GM12878 (cell line): ENCODE results near the gene NAT9. TPM values are rescaled to one million over a fixed set of nuclear protein-coding genes. Genes with fewer than 3 reads are reported as not detected.

ENCODE experiments used
- ATAC-seq: fragments of 200-7000 bp; cut with Tn5 transposase; 3 replicates; pipeline ENCODE4 v1.9.1; 2020; ENCODE audit warnings: mild to moderate bottlenecking, moderate library complexity
- BruUV-seq: library from RNA; stranded (reverse); fragments of 400-500 nt; replicated peaks from 2 replicates; lab custom pipeline; 2021; lab: Mats Ljungman, UMichigan
- CTCF ChIA-PET: fragments of 300-600 bp; sonication (Branson Sonifier 250); formaldehyde crosslinking; extraction: SDS; loops from one replicate; lab custom pipeline; 2021; ENCODE audit warnings: inconsistent platforms; lab: Yijun Ruan, JAX
- POLR2A ChIA-PET: fragments of 350-600 bp; formaldehyde crosslinking; extraction: SDS; loops from one replicate; lab custom pipeline; 2021; ENCODE audit warnings: inconsistent platforms; lab: Charles Lee
- RAD21 ChIA-PET: fragments of 300-600 bp; sonication (Branson Sonifier 250); formaldehyde crosslinking; loops from one replicate; lab custom pipeline; 2023; ENCODE audit warnings: antibody characterized with exemption; ENCODE audit not compliant: unreplicated experiment; lab: Charles Lee
- SMC1A ChIA-PET: fragments of 300-600 bp; sonication (Branson Sonifier 250); formaldehyde crosslinking; loops from one replicate; lab custom pipeline; 2023; ENCODE audit not compliant: unreplicated experiment, uncharacterized antibody; lab: Charles Lee
- DNase-seq: peaks from one replicate; pipeline ENCODE4 v3.0.0-alpha.2; 2011; ENCODE audit warnings: low read depth, low spot score
- FAIRE-seq: peaks from 3 replicates; lab custom pipeline; 2011; peaks lifted over from hg19 to GRCh38; lab: Jason Lieb, UNC
- H2AFZ ChIP-seq: 2 replicates; pipeline ENCODE4 v1.6.0; 2011; ENCODE audit warnings: low read depth, low read length, control low read depth; ENCODE audit not compliant: control insufficient read depth
- H3K27ac ChIP-seq: 2 replicates; pipeline ENCODE4 v1.5.1; 2011; ENCODE audit warnings: control low read depth; ENCODE audit not compliant: control insufficient read depth, insufficient read depth
- H3K27me3 ChIP-seq, 2 experiments: replicated peaks in 1 of 2; 2 replicates each; pipeline versions ENCODE4 v1.6.0 to v1.6.1; 2011; ENCODE audit warnings: low read length in 1 of 2; ENCODE audit not compliant: control insufficient read depth in 2 of 2, insufficient read depth in 2 of 2
- H3K36me3 ChIP-seq, 2 experiments: 2 replicates each; pipeline ENCODE4 v1.5.1; 2011; ENCODE audit warnings: low read length in 1 of 2; ENCODE audit not compliant: control insufficient read depth in 2 of 2, insufficient read depth in 2 of 2
- H3K4me1 ChIP-seq: 2 replicates; pipeline ENCODE4 v1.6.1; 2011; ENCODE audit warnings: mild to moderate bottlenecking, low read length, moderate library complexity, mixed read lengths; ENCODE audit not compliant: control insufficient read depth, insufficient read depth
- H3K4me2 ChIP-seq: 2 replicates; pipeline ENCODE4 v1.6.0; 2011; ENCODE audit warnings: control low read depth; ENCODE audit not compliant: control insufficient read depth, insufficient read depth
- H3K4me3 ChIP-seq: fragments of 200-600 bp; sonication (generic); 2 replicates; pipeline ENCODE4 v1.5.1; 2016
- H3K79me2 ChIP-seq: 2 replicates; pipeline ENCODE4 v1.6.0; 2011; ENCODE audit warnings: low read length; ENCODE audit not compliant: control insufficient read depth, insufficient read depth
- H3K9ac ChIP-seq: 2 replicates; pipeline ENCODE4 v1.8.0; 2011; ENCODE audit warnings: low read length, control low read depth, mixed read lengths; ENCODE audit not compliant: control insufficient read depth, insufficient read depth
- H3K9me3 ChIP-seq: replicated peaks from 3 replicates; pipeline ENCODE4 v1.5.1; 2011; ENCODE audit warnings: mild to moderate bottlenecking, low read length; ENCODE audit not compliant: control insufficient read depth, insufficient read depth
- H4K20me1 ChIP-seq: 2 replicates; pipeline ENCODE4 v1.6.0; 2011; ENCODE audit not compliant: control insufficient read depth, insufficient read depth
- BCL11A ChIP-seq: IDR thresholded peaks from 2 replicates; pipeline ENCODE4 v1.6.1; 2011; ENCODE audit warnings: low read depth, low read length
- BRCA1 ChIP-seq: IDR thresholded peaks from 2 replicates; pipeline ENCODE4 v1.6.1; 2011; ENCODE audit warnings: low read depth, low read length, improper control_type of control experiment
- ESRRA ChIP-seq: IDR thresholded peaks from 2 replicates; pipeline ENCODE4 v1.6.1; 2012; ENCODE audit warnings: mild to moderate bottlenecking, low read length, improper control_type of control experiment
- FOS ChIP-seq: IDR thresholded peaks from 3 replicates; pipeline ENCODE4 v1.6.1; 2011; ENCODE audit warnings: borderline replicate concordance; ENCODE audit not compliant: insufficient read length; ENCODE audit errors: extremely low read depth
- HDGF ChIP-seq: fragments of 450-650 bp; IDR thresholded peaks from 2 replicates; pipeline ENCODE4 v1.6.1; 2016; ENCODE audit warnings: antibody characterized with exemption
- LARP7 ChIP-seq: fragments of 450-650 bp; IDR thresholded peaks from 2 replicates; pipeline ENCODE4 v1.6.1; 2017; ENCODE audit warnings: mild to moderate bottlenecking
- NFYB ChIP-seq: IDR thresholded peaks from 2 replicates; pipeline ENCODE4 v1.6.1; 2011; ENCODE audit warnings: low read depth, mild to moderate bottlenecking, low read length, improper control_type of control experiment, moderate library complexity; ENCODE audit not compliant: insufficient read depth
- PML ChIP-seq: IDR thresholded peaks from 2 replicates; pipeline ENCODE4 v1.6.1; 2012; ENCODE audit warnings: low read length, inconsistent platforms
- SREBF2 ChIP-seq: IDR thresholded peaks from 2 replicates; pipeline ENCODE4 v1.6.1; 2012; ENCODE audit warnings: mild to moderate bottlenecking, low read length
- SRF ChIP-seq, 2 experiments: IDR thresholded peaks; 2 replicates each; pipeline ENCODE4 v1.6.1; 2011; ENCODE audit warnings: low read depth in 2 of 2, low read length in 2 of 2, mild to moderate bottlenecking in 1 of 2, moderate library complexity in 1 of 2
- TCF7 ChIP-seq: IDR thresholded peaks from 2 replicates; pipeline ENCODE4 v1.6.1; 2014; ENCODE audit warnings: antibody characterized with exemption, borderline replicate concordance
- WGBS: methylation state at CpG from one replicate; pipeline ENCODE4 v1.1.6; 2016; ENCODE audit warnings: low lambda C conversion rate; ENCODE audit not compliant: insufficient replicate concordance, insufficient coverage; ENCODE audit errors: missing lambda C conversion rate; 5-methylcytosine and 5-hydroxymethylcytosine counted together
- in situ Hi-C: fragments of 300-500 bp; cut with MboI; formaldehyde crosslinking; loops from 9 replicates; pipeline ENCODE4 v1.14.3; 2018; ENCODE audit warnings: mixed read lengths
- intact Hi-C: fragments of 100-400 bp; cut with micrococcal nuclease; formaldehyde crosslinking; loops from one replicate; pipeline ENCODE4 v1.14.2; 2022; ENCODE audit not compliant: unreplicated experiment
- polyA plus RNA-seq, 11 experiments: library from polyadenylated mRNA; depleted of rRNA in 4 of 11; unstranded in 6 of 11; stranded (reverse) in 5 of 11; fragments of >200 nt; fragmentation: Nextera tagmentation in 4 of 11; fragmentation: Illumina TruSeq in 1 of 11; extraction: Ambion mirVana in 4 of 11; extraction: Trizol in 1 of 11; gene quantifications; 1 replicate in 1 of 11; 2 replicates in 10 of 11; pipeline versions ENCODE4 v1.2.1 to v1.2.3, GENCODE V29; 2011 to 2016; ENCODE audit warnings: inconsistent platforms in 2 of 11, missing spikeins in 2 of 11, low read depth in 1 of 11
- total RNA-seq, 4 experiments: library from RNA; depleted of rRNA in 3 of 4; stranded (reverse); fragments of >200 nt in 3 of 4; fragmentation: Illumina TruSeq in 1 of 4; extraction: Trizol in 1 of 4; gene quantifications; 2 replicates each; pipeline versions ENCODE4 v1.2.1 to v1.2.3, GENCODE V29; 2013 to 2021
- TF ChIP-seq, protein P1 (sequence below): IDR thresholded peaks from 2 replicates; pipeline ENCODE4 v1.6.1; 2012; ENCODE audit warnings: low read depth, low read length, improper control_type of control experiment

Gene NAT9
- total and polyA plus RNA-seq, 10 of the 15 experiments (the other 5 are each of a cell fraction or from before 2014, with no cell fraction given), result 3.5 to 45.3 (median 27.3) TPM

DNA sequence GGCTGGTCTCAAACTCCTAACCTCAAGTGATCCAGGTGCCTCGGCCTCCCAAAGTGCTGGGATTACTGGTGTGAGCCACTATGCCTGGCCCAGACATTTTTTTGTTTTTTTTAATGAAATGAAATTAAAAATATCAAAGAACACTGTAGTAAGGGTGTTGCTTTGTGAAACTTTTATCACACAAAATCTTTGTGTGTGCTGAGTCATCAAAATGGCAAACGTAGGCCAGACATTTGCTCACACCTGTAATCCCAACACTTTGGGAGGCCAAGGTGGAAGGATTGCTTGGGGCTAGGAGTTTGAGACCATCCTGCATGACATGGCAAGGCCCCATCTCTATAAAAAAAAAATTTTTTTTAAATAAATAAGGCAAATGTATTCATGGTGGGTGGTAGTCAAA lies 9.7 kb downstream of the NAT9 start:
- Histone ChIP-seq H3K9ac (no peak overlapping the region), H3K79me2 (no peaks in the 10 kb centered on the region), H2AFZ (no peak overlapping the region), H3K36me3 (peaks cover 10 to 25% of the 10 kb centered on the region in 2 experiments; a peak in 3 of 4 replicates), H3K4me3 (no peak overlapping the region), H4K20me1 (no peaks in the 10 kb centered on the region), H3K27me3 (no peaks in the 10 kb centered on the region), H3K27ac (no peak overlapping the region), H3K4me1 (no peaks in the 10 kb centered on the region), H3K9me3 (no peaks in the 10 kb centered on the region), H3K4me2 (no peak overlapping the region)
- intact Hi-C loops (no loop called here), in situ Hi-C loops (no loop called here)
- no peak for TF ChIP-seq FOS
- no peak for TF ChIP-seq HDGF
- TF ChIP-seq BCL11A, result no peak
- TF ChIP-seq SREBF2, result no peak
- TF ChIP-seq ESRRA, result no peak
- TF ChIP-seq, protein P1, sequence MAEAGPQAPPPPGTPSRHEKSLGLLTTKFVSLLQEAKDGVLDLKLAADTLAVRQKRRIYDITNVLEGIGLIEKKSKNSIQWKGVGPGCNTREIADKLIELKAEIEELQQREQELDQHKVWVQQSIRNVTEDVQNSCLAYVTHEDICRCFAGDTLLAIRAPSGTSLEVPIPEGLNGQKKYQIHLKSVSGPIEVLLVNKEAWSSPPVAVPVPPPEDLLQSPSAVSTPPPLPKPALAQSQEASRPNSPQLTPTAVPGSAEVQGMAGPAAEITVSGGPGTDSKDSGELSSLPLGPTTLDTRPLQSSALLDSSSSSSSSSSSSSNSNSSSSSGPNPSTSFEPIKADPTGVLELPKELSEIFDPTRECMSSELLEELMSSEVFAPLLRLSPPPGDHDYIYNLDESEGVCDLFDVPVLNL, result no peak
- TF ChIP-seq BRCA1, result no peak
- no peak for TF ChIP-seq TCF7
- no peak for TF ChIP-seq PML
- TF ChIP-seq SRF (IDR thresholded peaks at IDR 0.05; ENCODE audit: low read depth in 2 of 2, low read length in 2 of 2), result no peak
- TF ChIP-seq LARP7, result no peak
- no peak for TF ChIP-seq NFYB
- FAIRE-seq (no peak), DNase-seq (no peak), ATAC-seq (no peak)
- ChIA-PET SMC1A (no interaction called here), CTCF (interaction anchor here (0.6 to 1.3 kb wide), 2 partner anchors 28 to 495 kb away, joined by 3 to 5 read pairs; no protein-coding TSS in a partner anchor), RAD21 (no interaction called here), POLR2A (no interaction called here)
- WGBS, result 96% methylated on average over 2 of the region's 2 CpGs
- no TSS peak for BruUV-seq
